ENCODE results near the gene ACSL3. TPM values are rescaled to one million over a fixed set of nuclear protein-coding genes. Genes with fewer than 3 reads are reported as not detected.

The ACSL3 gene
- polyA plus RNA-seq, 1 donor from 2014 or later, result 119 TPM

- Histone ChIP-seq H3K79me2 (replicated peaks; ENCODE audit: insufficient read depth, low read length) (peaks cover 76% of the 10 kb centered on the region), H3K27me3 (ENCODE audit: insufficient read depth, low read depth, low read length) (no peaks in the 10 kb centered on the region), H3K9me2 (ENCODE audit: insufficient read depth, low read length) (no peaks in the 10 kb centered on the region), H3K4me3 (ENCODE audit: low read length) (peak overlapping the region; percentile 90), H3K9me3 (ENCODE audit: low read length) (no peaks in the 10 kb centered on the region), H2AFZ (ENCODE audit: low read depth, low read length) (no peak overlapping the region), H3K9ac (ENCODE audit: low read length) (no peak overlapping the region), H4K20me1 (ENCODE audit: insufficient read depth) (no peaks in the 10 kb centered on the region), H3F3A (ENCODE audit: insufficient read depth, low read length, poor library complexity, severe bottlenecking) (peaks cover 2% of the 10 kb centered on the region), H3K27ac (ENCODE audit: low read length) (no peak overlapping the region), H3K4me2 (ENCODE audit: low read length) (no peak overlapping the region), H3K36me3 (ENCODE audit: insufficient read depth, low read length) (no peaks in the 10 kb centered on the region)
- TF ChIP-seq EZH2 (IDR thresholded peaks at IDR 0.05; ENCODE audit: borderline replicate concordance, insufficient read depth, low read length, poor library complexity, severe bottlenecking) (no peak), POLR2AphosphoS5 (IDR thresholded peaks at IDR 0.05) (no peak), REST (IDR thresholded peaks at IDR 0.05; ENCODE audit: borderline replicate concordance) (no peak), RAD21 (conservative IDR thresholded peaks at IDR 0.05) (no peak)
Measured at GRCh38 chr2:222864296-222864695, 3.5 kb downstream of the ACSL3 start.

GRCh38 chr2:222865301-222865700 lies 4.5 kb downstream of the ACSL3 start:
- H3K79me2 ChIP-seq (replicated peaks; ENCODE audit: insufficient read depth, low read length), result peaks cover 86% of the 10 kb centered on the region
- no peak overlapping the region for H2AFZ ChIP-seq (ENCODE audit: low read depth, low read length)
- H3K4me3 ChIP-seq (ENCODE audit: low read length), result no peak overlapping the region
- no peaks in the 10 kb centered on the region for H3F3A ChIP-seq (ENCODE audit: insufficient read depth, low read length, poor library complexity, severe bottlenecking)
- no peak overlapping the region for H3K4me2 ChIP-seq (ENCODE audit: low read length)
- H3K27me3 ChIP-seq (ENCODE audit: insufficient read depth, low read depth, low read length), result no peaks in the 10 kb centered on the region
- no peaks in the 10 kb centered on the region for H3K9me2 ChIP-seq (ENCODE audit: insufficient read depth, low read length)
- no peak overlapping the region for H3K9ac ChIP-seq (ENCODE audit: low read length)
- no peak overlapping the region for H3K27ac ChIP-seq (ENCODE audit: low read length)
- H4K20me1 ChIP-seq (ENCODE audit: insufficient read depth), result no peaks in the 10 kb centered on the region
- TF ChIP-seq CTCF (IDR thresholded peaks at IDR 0.05; ENCODE audit: poor library complexity, severe bottlenecking), result no peak
- TF ChIP-seq POLR2AphosphoS5 (IDR thresholded peaks at IDR 0.05), result no peak
- no peak for TF ChIP-seq EZH2 (IDR thresholded peaks at IDR 0.05; ENCODE audit: borderline replicate concordance, insufficient read depth, low read length, poor library complexity, severe bottlenecking)
- TF ChIP-seq RAD21 (conservative IDR thresholded peaks at IDR 0.05), result no peak
- TF ChIP-seq TAF1 (IDR thresholded peaks at IDR 0.05; ENCODE audit: low read depth), result no peak
- no peak for TF ChIP-seq EP300 (conservative IDR thresholded peaks at IDR 0.05; ENCODE audit: poor library complexity, severe bottlenecking)
- TF ChIP-seq MXI1 (conservative IDR thresholded peaks at IDR 0.05; ENCODE audit: poor library complexity, severe bottlenecking), result no peak
- TF ChIP-seq REST (IDR thresholded peaks at IDR 0.05; ENCODE audit: borderline replicate concordance), result no peak
- no peak for TF ChIP-seq SMC3 (conservative IDR thresholded peaks at IDR 0.05; ENCODE audit: poor library complexity)
- no peaks in the 10 kb centered on the region for H3K9me3 ChIP-seq (ENCODE audit: low read length)
- H3K36me3 ChIP-seq (ENCODE audit: insufficient read depth, low read length), result no peaks in the 10 kb centered on the region

Measured in neural cell (in vitro differentiated cells).